Vagina (tissue), 2 donors: Measurements from ENCODE around the gene PYDC2.

Experiments
- CTCF ChIP-seq, 3 experiments: fragments of 450-650 bp in 2 of 3; fragments of 200-600 bp in 1 of 3; sonication (generic) in 1 of 3; IDR thresholded peaks; one replicate each; pipeline ENCODE4 v1.5.1; 2017 to 2019; ENCODE audit warnings: antibody characterized with exemption in 3 of 3, mild to moderate bottlenecking in 2 of 3, moderate library complexity in 2 of 3
- POLR2A ChIP-seq, 2 donors: fragments of 450-650 bp; IDR thresholded peaks; one replicate each; pipeline ENCODE4 v1.6.1; 2017; ENCODE audit warnings: antibody characterized with exemption in 2 of 2, mild to moderate bottlenecking in 2 of 2, moderate library complexity in 2 of 2
- POLR2AphosphoS5 ChIP-seq, 2 donors: sonication (generic); formaldehyde crosslinking; IDR thresholded peaks; one replicate each; pipeline ENCODE4 v1.9.0; 2017; ENCODE audit warnings: antibody characterized with exemption in 2 of 2, mild to moderate bottlenecking in 2 of 2, low read depth in 1 of 2; ENCODE audit not compliant: insufficient read depth in 1 of 2

- TF ChIP-seq CTCF (IDR thresholded peaks at IDR 0.05): no peak
- TF ChIP-seq POLR2A (IDR thresholded peaks at IDR 0.05): no peak
- TF ChIP-seq POLR2AphosphoS5 (IDR thresholded peaks at IDR 0.05; ENCODE audit: insufficient read depth in 1 of 2, low read depth in 1 of 2): no peak
These were observed 30.9 kb upstream of the PYDC2 start for GRCh38 chr3:191430103-191430502.
